SIG-M5 (cell line): Measurements from ENCODE around the gene SPATA18.
"Not testable (repeated sequence)": the region's sequence is repeated elsewhere in the genome, so short reads cannot be mapped to it uniquely, and the experiment has no call there.

ENCODE experiments used
- DNase-seq: peaks from one replicate; lab custom pipeline; 2025; lab: John Stamatoyannopoulos, UW

Gene SPATA18

DNA sequence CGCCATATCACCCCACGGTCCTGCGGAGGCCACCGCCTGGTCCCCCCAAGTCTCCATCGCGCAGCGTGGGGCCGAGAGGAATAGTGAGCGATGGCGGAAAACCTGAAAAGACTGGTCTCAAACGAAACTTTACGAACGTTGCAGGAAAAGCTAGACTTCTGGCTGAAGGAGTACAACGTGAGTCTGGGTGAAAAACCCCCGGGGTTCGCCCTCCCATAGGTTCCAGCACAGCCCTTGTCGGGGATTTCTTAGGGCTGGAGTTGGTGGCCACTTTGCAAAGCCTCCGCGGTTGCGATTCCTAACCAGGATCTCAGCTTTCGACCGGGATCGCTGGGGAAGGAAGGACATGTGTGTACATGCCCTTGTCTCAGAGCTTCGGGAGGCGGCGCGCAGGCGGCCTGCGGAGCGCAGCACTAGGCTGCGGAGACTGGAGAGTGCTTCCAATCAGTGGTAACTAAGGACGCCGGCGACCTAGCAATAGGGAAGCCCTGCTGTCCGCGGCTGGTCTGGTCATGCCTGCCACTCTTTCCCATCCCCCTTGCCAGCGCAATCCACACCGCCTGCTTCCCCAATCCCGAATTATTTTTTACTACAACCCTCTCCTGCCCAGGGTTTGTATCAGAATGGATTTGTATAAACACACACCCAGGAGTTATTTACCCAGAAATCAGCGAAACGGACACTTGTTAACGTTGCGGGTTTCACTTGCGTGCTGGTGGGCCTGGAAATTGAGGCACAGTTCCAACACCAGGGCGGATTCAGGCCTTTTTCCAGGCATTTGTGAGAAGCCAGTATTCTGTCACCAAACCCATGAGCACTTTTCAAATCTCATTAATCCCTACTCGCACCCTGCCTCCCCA, 741 bp downstream of the SPATA18 start:
- no peak for DNase-seq

DNA sequence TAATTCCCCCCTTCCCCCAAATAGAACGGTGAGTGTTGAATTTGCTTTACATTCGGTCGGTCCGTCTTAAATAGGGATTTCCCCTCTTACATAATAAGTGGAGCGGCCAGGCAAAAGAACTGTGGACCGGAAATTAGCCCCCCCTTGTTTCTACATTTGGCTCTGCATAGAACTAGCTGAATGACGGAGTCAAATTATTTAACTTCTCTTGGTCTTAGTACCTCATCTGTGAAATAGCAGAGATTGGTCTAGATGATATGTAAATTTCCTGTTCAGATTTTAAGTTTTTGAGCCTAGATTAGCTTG, 1.3 kb downstream of the SPATA18 start:
- DNase-seq = no peak

- no peak for DNase-seq
These were observed 3.1 kb downstream of the SPATA18 start for GRCh38 chr4:52054254-52054653.

- no peak for DNase-seq
These were observed 6.1 kb downstream of the SPATA18 start for GRCh38 chr4:52057196-52057595.

GRCh38 chr4:52058275-52058674, 7.2 kb downstream of the SPATA18 start:
- DNase-seq = no peak

DNA sequence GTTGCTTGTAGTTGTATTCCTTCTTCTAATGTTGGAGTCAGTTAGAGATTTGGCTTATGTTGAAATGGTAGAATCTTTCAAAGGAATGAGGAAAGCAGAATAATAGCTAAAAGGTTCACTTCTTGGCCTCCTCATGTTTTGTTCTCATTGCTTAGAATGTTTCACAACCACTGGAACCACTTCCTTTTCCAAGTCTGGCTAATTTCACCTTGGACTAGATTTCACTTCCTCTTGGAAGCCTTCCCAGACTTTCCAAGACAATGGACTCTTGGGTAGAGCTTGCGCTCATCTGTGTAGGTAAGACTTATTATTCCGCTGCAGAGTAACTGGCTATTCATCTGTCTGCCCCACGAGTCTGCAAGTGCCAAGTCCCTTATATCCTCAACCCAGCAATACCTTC, 8.3 kb downstream of the SPATA18 start:
- DNase-seq = no peak

GRCh38 chr4:52069571-52069970, 18.5 kb downstream of the SPATA18 start:
- no peak for DNase-seq

GRCh38 chr4:52071791-52072546, 20.9 kb downstream of the SPATA18 start:
- DNase-seq = no peak

DNA sequence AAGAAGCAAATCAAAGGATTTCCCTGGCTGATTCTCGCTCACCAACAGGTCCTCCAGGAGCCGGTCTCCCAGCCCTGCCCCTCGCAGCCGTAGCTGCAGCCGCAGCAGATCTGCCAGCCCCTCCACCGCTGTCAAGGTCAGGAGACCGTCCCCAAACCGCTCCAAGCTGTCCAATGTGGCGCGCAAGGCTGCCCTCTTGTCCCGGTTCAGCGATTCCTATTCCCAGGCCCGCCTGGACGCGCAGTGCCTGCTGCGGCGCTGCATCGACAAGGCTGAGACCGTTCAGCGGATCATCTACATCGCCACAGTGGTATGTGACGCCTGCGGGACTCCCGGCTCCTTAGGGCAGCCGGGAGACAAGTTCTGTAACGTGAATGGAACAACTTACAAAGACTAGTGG, 25.6 kb downstream of the SPATA18 start:
- DNase-seq = no peak

DNA sequence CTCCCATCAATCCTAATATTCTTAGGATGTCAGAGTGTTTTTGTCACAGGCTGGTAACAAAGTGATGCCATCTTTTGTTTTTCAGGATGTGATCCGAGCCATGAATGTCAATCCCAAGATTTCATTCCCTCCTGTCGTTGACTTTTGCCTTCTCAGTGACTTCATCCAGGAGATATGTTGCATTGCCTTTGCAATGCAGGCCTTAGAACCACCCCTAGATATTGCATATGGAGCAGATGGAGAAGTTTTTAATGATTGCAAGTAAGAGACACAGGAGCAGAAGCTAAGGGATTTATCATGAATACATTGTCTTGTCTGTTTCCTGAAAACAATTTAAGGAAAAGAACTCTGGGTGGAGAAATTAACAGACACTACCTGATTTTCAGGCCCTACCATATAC, 28.6 kb downstream of the SPATA18 start:
- DNase-seq = no peak

GRCh38 chr4:52081216-52081615, 30.1 kb downstream of the SPATA18 start:
- no peak for DNase-seq

DNA sequence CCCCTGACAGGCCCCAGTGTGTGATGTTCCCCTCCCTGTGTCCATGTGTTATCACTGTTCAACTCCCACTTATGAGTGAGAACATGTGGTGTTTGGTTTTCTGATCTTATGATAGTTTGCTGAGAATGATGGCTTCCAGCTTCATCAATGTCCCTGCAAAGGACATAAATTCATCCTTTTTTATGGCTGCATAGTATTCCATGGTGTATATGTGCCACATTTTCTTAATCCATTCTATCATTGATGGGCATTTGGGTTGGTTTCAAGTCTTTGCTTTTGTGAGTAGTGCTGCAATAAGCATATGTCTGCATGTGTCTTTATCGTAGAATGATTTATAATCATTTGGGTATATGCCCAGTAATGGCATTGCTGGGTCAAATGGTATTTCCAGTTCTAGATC, 35.3 kb downstream of the SPATA18 start:
- not testable (repeated sequence) for DNase-seq

GRCh38 chr4:52091801-52092200, 40.7 kb downstream of the SPATA18 start:
- no peak for DNase-seq

DNA sequence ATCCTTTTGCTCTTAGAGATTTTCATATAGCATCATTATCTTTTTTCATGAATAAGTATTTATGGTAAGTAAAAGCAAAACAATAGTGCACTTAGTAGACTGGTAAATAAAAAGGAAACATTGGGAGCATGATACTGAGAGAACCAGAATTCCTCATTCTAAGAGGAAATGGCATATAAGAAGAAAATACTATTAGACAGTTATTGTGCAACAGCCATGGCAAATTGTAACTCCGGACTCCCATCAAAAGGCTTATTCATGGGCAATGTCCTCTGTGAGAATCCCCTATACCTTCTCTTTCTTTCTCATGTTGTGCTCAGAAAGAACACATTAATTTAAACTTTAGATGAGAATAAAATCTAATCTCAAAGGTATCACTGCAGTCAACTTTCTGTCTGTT, 42.4 kb downstream of the SPATA18 start:
- DNase-seq = no peak

- no peak for DNase-seq
These were observed 43.5 kb downstream of the SPATA18 start for GRCh38 chr4:52094376-52095145.

DNA sequence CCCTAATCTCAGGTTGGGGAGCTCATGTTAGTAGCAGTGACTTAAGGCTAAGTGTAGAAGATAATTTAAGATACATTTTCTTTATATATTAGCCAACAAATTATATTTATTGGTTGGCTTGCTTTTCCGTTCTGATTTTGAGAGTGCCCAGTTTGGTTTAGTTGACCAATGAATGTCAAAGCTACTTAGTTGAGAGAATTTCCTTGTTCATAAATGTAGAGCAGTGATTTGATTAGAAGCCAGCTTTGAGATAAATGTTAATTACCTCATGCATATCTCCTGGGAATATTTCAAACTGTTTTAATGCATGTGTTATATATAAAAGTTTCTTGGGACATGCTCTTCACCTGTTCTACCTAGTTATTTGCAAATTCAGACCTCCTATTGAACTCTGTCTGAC, 44.3 kb downstream of the SPATA18 start:
- no peak for DNase-seq

DNA sequence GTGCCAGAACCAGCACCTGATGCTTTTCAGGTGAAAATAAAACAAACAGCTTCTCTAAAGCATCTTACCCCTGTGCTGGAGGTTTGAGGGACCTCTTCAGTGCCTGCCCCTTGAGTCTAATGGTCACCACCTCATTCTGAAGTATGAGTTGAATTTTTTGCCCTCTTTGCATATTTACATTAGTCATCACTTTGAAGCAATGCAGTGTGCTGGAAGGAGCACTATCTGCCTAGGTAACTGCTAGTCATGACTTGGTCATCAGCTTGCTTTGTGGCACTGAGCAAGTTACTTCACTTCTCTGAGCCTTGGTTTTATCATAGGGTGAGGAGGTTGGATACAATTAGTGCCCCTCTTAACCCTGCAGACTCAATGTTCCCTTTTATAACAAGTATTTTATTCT, 44.9 kb downstream of the SPATA18 start:
- DNase-seq = no peak

DNA sequence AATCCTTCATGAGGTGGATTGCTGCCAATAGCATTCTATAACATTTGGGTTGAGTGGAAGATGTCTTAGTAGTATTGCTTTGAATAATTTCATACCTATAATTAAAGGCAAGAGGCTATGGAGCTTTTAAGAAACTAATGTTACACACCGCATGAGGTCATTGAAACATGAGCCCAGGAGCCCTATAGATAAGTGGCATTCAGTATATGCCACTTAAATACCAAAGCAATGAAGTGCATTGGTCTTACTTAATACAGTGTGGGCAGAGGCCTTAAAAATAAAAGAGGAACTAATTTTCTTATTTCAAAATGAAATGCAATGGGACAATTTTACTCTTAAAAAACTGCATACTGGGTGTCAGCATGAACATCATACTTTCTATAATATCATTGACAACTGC, 47.5 kb downstream of the SPATA18 start:
- no peak for DNase-seq

DNA sequence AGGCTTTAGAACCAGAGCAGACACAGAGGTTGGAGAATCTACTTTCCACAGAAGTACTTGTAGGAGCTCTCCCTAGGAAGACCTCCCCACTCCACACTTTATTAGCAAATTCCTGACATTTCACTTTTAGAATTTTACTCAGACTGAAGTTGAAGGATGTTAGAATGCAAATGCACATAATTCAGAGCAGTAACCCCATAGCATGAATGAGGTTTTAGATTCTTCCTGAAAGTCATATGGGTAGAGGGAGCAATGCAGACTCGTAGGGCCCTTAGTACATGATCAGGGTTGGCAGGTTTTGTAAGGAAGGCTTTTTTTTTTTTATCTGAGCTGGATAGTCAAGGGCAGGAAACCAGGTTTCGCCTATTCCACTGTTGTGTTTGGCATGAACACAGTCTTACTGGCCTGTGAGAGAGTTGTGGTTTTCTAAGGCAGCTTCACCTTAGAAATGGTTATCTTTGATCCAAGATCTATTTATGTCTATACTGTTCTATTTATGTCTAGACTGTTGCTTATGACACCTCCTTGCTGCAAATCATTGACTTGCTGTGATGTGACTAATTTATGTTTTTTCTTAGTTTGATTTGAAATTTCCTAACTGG, 48.9 kb downstream of the SPATA18 start:
- DNase-seq = no peak

GRCh38 chr4:52102587-52102986, 51.5 kb downstream of the SPATA18 start:
- DNase-seq = no peak

- DNase-seq = no peak
These were observed 52.2 kb downstream of the SPATA18 start for GRCh38 chr4:52103319-52103718.

DNA sequence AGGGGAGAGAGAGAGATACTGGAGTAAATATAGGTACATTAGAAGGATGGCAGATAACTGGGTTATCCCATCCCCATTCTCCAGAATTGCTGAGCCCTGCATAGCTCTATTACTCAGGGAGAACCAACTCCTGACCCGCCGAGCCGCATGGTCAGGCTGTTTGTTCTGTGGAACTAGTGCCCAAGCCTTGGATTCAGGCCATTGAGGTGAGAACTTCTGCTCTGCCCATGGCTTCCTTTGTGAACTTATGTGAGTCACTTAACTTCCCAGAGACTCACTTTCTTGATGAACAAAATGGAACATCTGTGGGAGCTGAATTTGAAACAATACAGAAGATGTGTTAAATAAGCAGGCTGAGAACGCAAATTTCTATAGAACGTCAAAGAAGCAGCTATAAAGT, 54.2 kb downstream of the SPATA18 start:
- DNase-seq = no peak
